Natural killer cell treated with Interleukin-12 subunit alpha and Interleukin-12 subunit beta and Interleukin-15 and Interleukin-18, amount 100 ng/mL, for 72 hours (primary cell): ENCODE data around the gene CACNA1H. TPM values are rescaled to one million over a fixed set of nuclear protein-coding genes. Genes with fewer than 3 reads are reported as not detected.

Experiments
- ATAC-seq, 2 donors: fragments of 150-1000 bp; cut with Tn5 transposase in 1 of 2; sonication (Bioruptor Pico), chemical (Tn5 transposase) in 1 of 2; 2 replicates each; pipeline ENCODE4 v1.10.0; 2021
- DNase-seq: peaks from one replicate; pipeline ENCODE4 v3.0.0; 2022; ENCODE audit warnings: low spot score
- H3K27ac Mint-ChIP-seq, 2 donors: 1 replicate in 1 of 2; 2 replicates in 1 of 2; pipeline ENCODE4 v1.8.0; 2022; ENCODE audit warnings: mixed read lengths in 2 of 2, mild to moderate bottlenecking in 1 of 2, moderate library complexity in 1 of 2
- H3K27me3 Mint-ChIP-seq, 2 donors: 1 replicate in 1 of 2; 2 replicates in 1 of 2; pipeline ENCODE4 v1.8.0; 2022; ENCODE audit warnings: mixed read lengths in 2 of 2
- H3K36me3 Mint-ChIP-seq: one replicate; pipeline ENCODE4 v1.8.0; 2022; ENCODE audit warnings: mixed read lengths
- H3K4me1 Mint-ChIP-seq, 2 donors: 1 replicate in 1 of 2; 2 replicates in 1 of 2; pipeline ENCODE4 v1.8.0; 2022; ENCODE audit warnings: low read depth in 2 of 2, mixed read lengths in 2 of 2, mild to moderate bottlenecking in 1 of 2
- H3K4me3 Mint-ChIP-seq: one replicate; pipeline ENCODE4 v1.8.0; 2022; ENCODE audit warnings: mixed read lengths
- H3K9me3 Mint-ChIP-seq: 2 replicates; pipeline ENCODE4 v1.8.0; 2022; ENCODE audit warnings: mixed read lengths
- total RNA-seq, 2 donors: library from RNA; stranded (reverse); gene quantifications; one replicate each; pipeline ENCODE4 v1.2.3, GENCODE V29; 2022

CACNA1H gene
- total RNA-seq, 2 donors from 2014 or later: 0.21 to 0.31 TPM

GRCh38 chr16:1212616-1213194, 59.8 kb downstream of the CACNA1H start:
- H3K27ac Mint-ChIP-seq: no peak overlapping the region
- H3K27me3 Mint-ChIP-seq: no peaks in the 10 kb centered on the region
- H3K4me3 Mint-ChIP-seq: no peak overlapping the region
- no peaks in the 10 kb centered on the region for H3K4me1 Mint-ChIP-seq
- H3K36me3 Mint-ChIP-seq: no peaks in the 10 kb centered on the region
- H3K9me3 Mint-ChIP-seq: no peaks in the 10 kb centered on the region
- DNase-seq (no peak), ATAC-seq (no peak)

DNA sequence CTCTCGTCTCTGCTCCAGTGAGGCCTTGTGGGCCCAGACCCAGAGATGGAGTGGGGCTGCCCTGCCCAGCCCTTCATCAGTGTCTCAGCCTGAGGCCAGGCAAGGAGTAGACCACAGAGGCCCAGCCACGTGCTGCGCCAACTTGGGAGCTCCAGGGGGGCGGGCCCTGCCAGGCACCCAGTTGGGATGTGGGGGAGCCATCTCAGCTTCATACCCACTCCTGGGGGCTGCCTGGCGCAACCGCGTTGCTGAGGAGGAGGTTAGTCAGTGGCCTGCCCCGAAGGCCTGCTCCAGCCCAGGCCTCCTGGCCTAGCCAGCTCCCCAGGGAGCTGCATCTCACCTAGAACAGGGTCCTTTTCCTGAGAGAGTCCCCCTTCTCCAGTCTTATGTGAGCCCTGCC, 60.3 kb downstream of the CACNA1H start:
- ATAC-seq (no peak), DNase-seq (no peak)
- no peaks in the 10 kb centered on the region for H3K9me3 Mint-ChIP-seq
- no peaks in the 10 kb centered on the region for H3K36me3 Mint-ChIP-seq
- no peaks in the 10 kb centered on the region for H3K4me1 Mint-ChIP-seq
- no peaks in the 10 kb centered on the region for H3K27me3 Mint-ChIP-seq
- H3K4me3 Mint-ChIP-seq: no peak overlapping the region
- no peak overlapping the region for H3K27ac Mint-ChIP-seq

- Mint-ChIP-seq H3K27ac (no peak overlapping the region), H3K4me3 (no peak overlapping the region), H3K27me3 (no peaks in the 10 kb centered on the region), H3K9me3 (no peaks in the 10 kb centered on the region), H3K36me3 (no peaks in the 10 kb centered on the region), H3K4me1 (no peaks in the 10 kb centered on the region)
- DNase-seq (no peak), ATAC-seq (no peak)
These were observed 61.0 kb downstream of the CACNA1H start for GRCh38 chr16:1213796-1214372.

DNA sequence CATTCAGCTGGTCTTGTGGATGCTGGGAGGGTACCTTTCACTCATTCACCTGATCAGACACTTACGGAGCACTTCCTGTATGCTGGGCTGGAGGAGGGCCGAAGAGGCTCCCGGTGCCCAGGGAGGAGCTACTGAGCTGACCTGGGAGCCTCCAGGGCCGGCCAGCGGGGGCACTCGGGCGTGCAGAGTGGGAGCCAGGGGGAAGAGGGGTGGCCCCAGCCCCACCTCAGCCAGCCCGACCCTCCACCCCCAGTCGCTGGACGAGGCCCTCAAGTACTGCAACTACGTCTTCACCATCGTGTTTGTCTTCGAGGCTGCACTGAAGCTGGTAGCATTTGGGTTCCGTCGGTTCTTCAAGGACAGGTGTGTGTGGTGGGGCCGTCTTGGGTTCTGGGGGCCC, 61.8 kb downstream of the CACNA1H start:
- Mint-ChIP-seq H3K9me3 (no peaks in the 10 kb centered on the region), H3K27ac (no peak overlapping the region), H3K27me3 (no peaks in the 10 kb centered on the region), H3K36me3 (no peaks in the 10 kb centered on the region), H3K4me1 (no peaks in the 10 kb centered on the region), H3K4me3 (no peak overlapping the region)
- no peak for ATAC-seq
- DNase-seq: no peak

GRCh38 chr16:1215574-1216295, 62.8 kb downstream of the CACNA1H start:
- H3K27me3 Mint-ChIP-seq: no peaks in the 10 kb centered on the region
- no peaks in the 10 kb centered on the region for H3K9me3 Mint-ChIP-seq
- no peak overlapping the region for H3K27ac Mint-ChIP-seq
- no peaks in the 10 kb centered on the region for H3K4me1 Mint-ChIP-seq
- no peak for DNase-seq
- H3K36me3 Mint-ChIP-seq: no peaks in the 10 kb centered on the region
- no peak overlapping the region for H3K4me3 Mint-ChIP-seq
- ATAC-seq: no peak

- H3K9me3 Mint-ChIP-seq: no peaks in the 10 kb centered on the region
- no peaks in the 10 kb centered on the region for H3K4me1 Mint-ChIP-seq
- DNase-seq: no peak
- no peaks in the 10 kb centered on the region for H3K27me3 Mint-ChIP-seq
- no peak overlapping the region for H3K27ac Mint-ChIP-seq
- no peak overlapping the region for H3K4me3 Mint-ChIP-seq
- H3K36me3 Mint-ChIP-seq: no peaks in the 10 kb centered on the region
- ATAC-seq: no peak
These were observed 63.4 kb downstream of the CACNA1H start for GRCh38 chr16:1216296-1216619.

DNA sequence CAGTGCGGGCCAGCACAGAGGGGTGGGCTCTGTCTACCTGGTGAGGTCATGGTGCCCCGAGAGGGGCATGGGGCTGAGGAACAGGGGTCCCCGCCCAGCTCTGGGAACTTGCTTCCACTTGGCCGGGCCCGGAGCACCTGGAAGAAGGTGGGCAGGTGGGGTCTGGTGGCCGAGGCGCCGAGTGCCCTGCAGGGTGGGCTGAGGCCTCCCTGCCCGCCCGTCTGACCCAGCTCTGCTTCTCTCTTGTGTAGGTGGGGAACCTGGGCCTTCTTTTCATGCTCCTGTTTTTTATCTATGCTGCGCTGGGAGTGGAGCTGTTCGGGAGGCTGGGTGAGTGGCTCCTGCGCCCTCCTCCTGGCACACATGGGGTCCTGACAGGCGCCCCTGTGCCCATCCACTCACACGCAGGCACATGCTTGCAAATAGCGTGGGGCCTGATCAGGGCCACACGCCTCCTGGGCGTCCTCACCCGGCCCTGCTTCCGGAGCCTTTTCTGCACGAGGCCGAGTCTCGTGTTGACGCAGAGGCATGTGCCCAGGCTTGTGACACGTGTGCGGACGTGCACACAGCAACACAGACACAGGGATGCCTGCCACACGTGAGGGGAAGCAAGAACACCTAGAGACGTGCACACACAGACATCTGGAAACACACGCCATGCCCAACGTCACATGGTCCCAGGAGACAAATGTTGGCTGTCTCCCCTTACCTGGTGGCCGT, 63.9 kb downstream of the CACNA1H start:
- H3K9me3 Mint-ChIP-seq: no peaks in the 10 kb centered on the region
- ATAC-seq (no peak), DNase-seq (no peak)
- H3K36me3 Mint-ChIP-seq: no peaks in the 10 kb centered on the region
- no peaks in the 10 kb centered on the region for H3K4me1 Mint-ChIP-seq
- no peak overlapping the region for H3K27ac Mint-ChIP-seq
- no peak overlapping the region for H3K4me3 Mint-ChIP-seq
- H3K27me3 Mint-ChIP-seq: no peaks in the 10 kb centered on the region

DNA sequence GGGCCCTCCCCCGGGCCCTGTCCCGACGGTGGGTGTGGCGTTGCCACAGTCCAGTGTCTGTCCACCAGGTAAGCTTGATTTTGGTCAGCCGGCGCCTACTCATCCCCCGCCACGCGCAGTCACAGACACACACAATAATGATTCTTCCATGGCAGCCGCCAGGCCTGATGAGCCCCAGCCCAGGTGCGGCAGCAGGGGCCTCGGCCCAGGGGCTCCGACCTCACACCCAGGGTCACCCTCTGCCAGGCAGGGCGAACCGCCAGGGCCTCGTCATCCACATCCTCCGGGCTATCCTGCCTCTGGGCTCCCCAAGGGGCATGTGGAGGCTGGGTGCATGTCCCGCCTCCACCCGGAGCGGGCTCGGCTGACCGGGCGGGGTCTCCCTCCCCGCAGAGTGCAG, 64.6 kb downstream of the CACNA1H start:
- Mint-ChIP-seq H3K9me3 (no peaks in the 10 kb centered on the region), H3K27ac (no peak overlapping the region), H3K4me3 (no peak overlapping the region), H3K4me1 (no peaks in the 10 kb centered on the region), H3K36me3 (no peaks in the 10 kb centered on the region), H3K27me3 (no peaks in the 10 kb centered on the region)
- ATAC-seq (no peak), DNase-seq (no peak)

GRCh38 chr16:1218061-1218929, 65.4 kb downstream of the CACNA1H start:
- no peaks in the 10 kb centered on the region for H3K27me3 Mint-ChIP-seq
- no peak overlapping the region for H3K4me3 Mint-ChIP-seq
- H3K27ac Mint-ChIP-seq: no peak overlapping the region
- H3K9me3 Mint-ChIP-seq: no peaks in the 10 kb centered on the region
- H3K4me1 Mint-ChIP-seq: no peaks in the 10 kb centered on the region
- no peaks in the 10 kb centered on the region for H3K36me3 Mint-ChIP-seq
- no peak for ATAC-seq
- DNase-seq: no peak

GRCh38 chr16:1218930-1219611, 66.2 kb downstream of the CACNA1H start:
- H3K9me3 Mint-ChIP-seq: no peaks in the 10 kb centered on the region
- no peak for ATAC-seq
- no peak for DNase-seq
- no peak overlapping the region for H3K4me3 Mint-ChIP-seq
- no peaks in the 10 kb centered on the region for H3K27me3 Mint-ChIP-seq
- no peaks in the 10 kb centered on the region for H3K36me3 Mint-ChIP-seq
- H3K27ac Mint-ChIP-seq: no peak overlapping the region
- H3K4me1 Mint-ChIP-seq: no peaks in the 10 kb centered on the region

DNA sequence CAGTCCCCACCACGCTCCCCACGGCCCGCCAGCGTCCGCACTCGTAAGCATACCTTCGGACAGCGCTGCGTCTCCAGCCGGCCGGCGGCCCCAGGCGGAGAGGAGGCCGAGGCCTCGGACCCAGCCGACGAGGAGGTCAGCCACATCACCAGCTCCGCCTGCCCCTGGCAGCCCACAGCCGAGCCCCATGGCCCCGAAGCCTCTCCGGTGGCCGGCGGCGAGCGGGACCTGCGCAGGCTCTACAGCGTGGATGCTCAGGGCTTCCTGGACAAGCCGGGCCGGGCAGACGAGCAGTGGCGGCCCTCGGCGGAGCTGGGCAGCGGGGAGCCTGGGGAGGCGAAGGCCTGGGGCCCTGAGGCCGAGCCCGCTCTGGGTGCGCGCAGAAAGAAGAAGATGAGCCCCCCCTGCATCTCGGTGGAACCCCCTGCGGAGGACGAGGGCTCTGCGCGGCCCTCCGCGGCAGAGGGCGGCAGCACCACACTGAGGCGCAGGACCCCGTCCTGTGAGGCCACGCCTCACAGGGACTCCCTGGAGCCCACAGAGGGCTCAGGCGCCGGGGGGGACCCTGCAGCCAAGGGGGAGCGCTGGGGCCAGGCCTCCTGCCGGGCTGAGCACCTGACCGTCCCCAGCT, 67.3 kb downstream of the CACNA1H start:
- Mint-ChIP-seq H3K27me3 (no peaks in the 10 kb centered on the region), H3K9me3 (no peaks in the 10 kb centered on the region), H3K27ac (no peak overlapping the region), H3K4me1 (no peaks in the 10 kb centered on the region), H3K4me3 (no peak overlapping the region), H3K36me3 (no peaks in the 10 kb centered on the region)
- no peak for DNase-seq
- ATAC-seq: no peak

GRCh38 chr16:1220841-1221627, 68.1 kb downstream of the CACNA1H start:
- Mint-ChIP-seq H3K36me3 (no peaks in the 10 kb centered on the region), H3K27me3 (no peaks in the 10 kb centered on the region), H3K9me3 (no peaks in the 10 kb centered on the region), H3K4me1 (no peaks in the 10 kb centered on the region), H3K27ac (no peak overlapping the region), H3K4me3 (no peak overlapping the region)
- DNase-seq: no peak
- no peak for ATAC-seq
